ENCODE measurements around the gene COL4A3.

DNA sequence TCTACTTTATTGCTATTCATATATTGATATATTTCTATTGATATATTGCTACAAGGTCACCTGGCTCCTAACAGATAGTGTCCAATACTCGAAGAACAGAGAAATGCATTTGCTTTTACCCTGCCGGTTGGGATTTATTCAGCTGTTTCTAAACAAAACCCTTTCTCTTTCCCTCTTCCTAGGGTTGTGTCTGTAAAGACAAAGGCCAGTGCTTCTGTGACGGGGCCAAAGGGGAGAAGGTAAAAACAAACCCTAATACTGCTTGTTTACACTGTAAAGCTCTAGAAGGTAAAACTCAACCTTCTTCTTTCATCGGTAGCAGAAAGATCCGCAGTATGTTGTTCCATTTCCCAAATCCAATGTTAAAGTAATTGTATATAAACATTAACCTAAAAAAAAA lies 73.4 kb downstream of the COL4A3 start:
- TF ChIP-seq TAF1 (IDR thresholded peaks at IDR 0.05; ENCODE audit: borderline replicate concordance, low read depth, low read length) (no peak), POLR2A (IDR thresholded peaks at IDR 0.05; ENCODE audit: low read depth, low read length) (no peak)
